Muscle layer of colon (tissue), 2 donors: ENCODE measurements around the gene PTCRA.

Source experiments
- H3K27ac ChIP-seq: one replicate; pipeline ENCODE4 v1.7.0; 2013; ENCODE audit warnings: low read depth, mild to moderate bottlenecking, low read length, moderate library complexity
- H3K27me3 ChIP-seq, 2 donors: one replicate each; pipeline ENCODE4 v1.7.0; 2013; ENCODE audit warnings: low read length in 2 of 2, mild to moderate bottlenecking in 2 of 2; ENCODE audit not compliant: insufficient read depth in 2 of 2, control insufficient read depth in 1 of 2
- H3K36me3 ChIP-seq: one replicate; pipeline ENCODE4 v1.7.0; 2013; ENCODE audit warnings: mild to moderate bottlenecking, low read length; ENCODE audit not compliant: insufficient read depth
- H3K4me1 ChIP-seq: one replicate; pipeline ENCODE4 v1.7.0; 2013; ENCODE audit warnings: mild to moderate bottlenecking, low read length; ENCODE audit not compliant: insufficient read depth
- H3K4me3 ChIP-seq, 2 donors: one replicate each; pipeline ENCODE4 v1.7.0; 2013; ENCODE audit warnings: low read length in 2 of 2, low read depth in 1 of 2, mild to moderate bottlenecking in 1 of 2, moderate library complexity in 1 of 2
- H3K9ac ChIP-seq: one replicate; pipeline ENCODE4 v1.7.0; 2013; ENCODE audit warnings: low read length
- H3K9me3 ChIP-seq: one replicate; pipeline ENCODE4 v1.7.0; 2013; ENCODE audit warnings: mild to moderate bottlenecking, low read length
- donor health status: abdominal sarcoma.
- donor health status: Adenocarcinoma of cecum.

PTCRA gene

GRCh38 chr6:42909835-42910234 lies 6.0 kb upstream of the PTCRA start:
- peaks cover 0 to 15% of the 10 kb centered on the region in 2 donors for H3K27me3 ChIP-seq
- no peak overlapping the region for H3K9ac ChIP-seq
- no peaks in the 10 kb centered on the region for H3K9me3 ChIP-seq
- H3K4me1 ChIP-seq = no peaks in the 10 kb centered on the region
- H3K4me3 ChIP-seq = no peak overlapping the region
- no peak overlapping the region for H3K27ac ChIP-seq
- no peaks in the 10 kb centered on the region for H3K36me3 ChIP-seq

- Histone ChIP-seq H3K4me3 (no peak overlapping the region), H3K9ac (no peak overlapping the region), H3K4me1 (no peaks in the 10 kb centered on the region), H3K36me3 (no peaks in the 10 kb centered on the region), H3K9me3 (no peaks in the 10 kb centered on the region), H3K27ac (no peak overlapping the region), H3K27me3 (peaks cover 0 to 15% of the 10 kb centered on the region in 2 donors)
Observed at GRCh38 chr6:42911171-42912021, 4.5 kb upstream of the PTCRA start.

- peaks cover 0 to 15% of the 10 kb centered on the region in 2 donors for H3K27me3 ChIP-seq
- H3K4me1 ChIP-seq = no peaks in the 10 kb centered on the region
- no peak overlapping the region for H3K27ac ChIP-seq
- H3K36me3 ChIP-seq = no peaks in the 10 kb centered on the region
- no peaks in the 10 kb centered on the region for H3K9me3 ChIP-seq
- H3K4me3 ChIP-seq = no peak overlapping the region
- no peak overlapping the region for H3K9ac ChIP-seq
Observed at GRCh38 chr6:42914546-42914945, 1.3 kb upstream of the PTCRA start.

GRCh38 chr6:42916288-42916687 lies 435 bp downstream of the PTCRA start:
- Histone ChIP-seq H3K9ac (no peak overlapping the region), H3K4me1 (no peaks in the 10 kb centered on the region), H3K9me3 (no peaks in the 10 kb centered on the region), H3K36me3 (no peaks in the 10 kb centered on the region), H3K27me3 (peaks cover 0 to 8% of the 10 kb centered on the region in 2 donors), H3K27ac (no peak overlapping the region), H3K4me3 (no peak overlapping the region)

- H3K27ac ChIP-seq = no peak overlapping the region
- H3K27me3 ChIP-seq = peaks cover 0 to 12% of the 10 kb centered on the region in 2 donors
- H3K4me3 ChIP-seq = no peak overlapping the region
- no peaks in the 10 kb centered on the region for H3K9me3 ChIP-seq
- no peaks in the 10 kb centered on the region for H3K36me3 ChIP-seq
- H3K9ac ChIP-seq = no peak overlapping the region
- no peaks in the 10 kb centered on the region for H3K4me1 ChIP-seq
Observed at GRCh38 chr6:42921801-42922200, 5.9 kb downstream of the PTCRA start.

DNA sequence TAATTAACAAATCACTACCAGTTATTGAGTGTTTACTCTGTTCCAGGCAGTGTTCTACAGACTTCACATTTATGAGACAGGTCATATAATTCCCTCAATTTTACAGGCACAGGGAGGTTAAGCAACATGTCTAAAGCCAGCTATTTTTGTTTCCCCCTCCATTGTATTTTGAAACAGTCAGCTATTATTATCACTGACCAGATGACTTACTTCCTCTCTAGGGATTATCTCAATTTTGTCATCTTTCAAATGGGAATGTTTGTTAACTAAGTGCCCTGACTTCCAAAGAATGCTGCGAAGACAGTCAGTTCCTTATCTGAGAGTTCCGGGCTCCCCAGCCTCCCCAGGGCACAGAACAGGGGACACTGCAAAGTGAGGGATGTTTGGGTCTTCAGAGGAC lies 7.8 kb downstream of the PTCRA start:
- Histone ChIP-seq H3K4me1 (no peaks in the 10 kb centered on the region), H3K36me3 (no peaks in the 10 kb centered on the region), H3K27me3 (peaks cover 0 to 12% of the 10 kb centered on the region in 2 donors), H3K9me3 (no peaks in the 10 kb centered on the region), H3K4me3 (no peak overlapping the region), H3K9ac (no peak overlapping the region), H3K27ac (no peak overlapping the region)

GRCh38 chr6:42925248-42925857 lies 9.5 kb downstream of the PTCRA start:
- Histone ChIP-seq H3K4me1 (peaks cover 6% of the 10 kb centered on the region), H3K9me3 (no peaks in the 10 kb centered on the region), H3K4me3 (no peak overlapping the region), H3K9ac (no peak overlapping the region), H3K27me3 (peaks cover 0 to 12% of the 10 kb centered on the region in 2 donors), H3K27ac (no peak overlapping the region), H3K36me3 (no peaks in the 10 kb centered on the region)

DNA sequence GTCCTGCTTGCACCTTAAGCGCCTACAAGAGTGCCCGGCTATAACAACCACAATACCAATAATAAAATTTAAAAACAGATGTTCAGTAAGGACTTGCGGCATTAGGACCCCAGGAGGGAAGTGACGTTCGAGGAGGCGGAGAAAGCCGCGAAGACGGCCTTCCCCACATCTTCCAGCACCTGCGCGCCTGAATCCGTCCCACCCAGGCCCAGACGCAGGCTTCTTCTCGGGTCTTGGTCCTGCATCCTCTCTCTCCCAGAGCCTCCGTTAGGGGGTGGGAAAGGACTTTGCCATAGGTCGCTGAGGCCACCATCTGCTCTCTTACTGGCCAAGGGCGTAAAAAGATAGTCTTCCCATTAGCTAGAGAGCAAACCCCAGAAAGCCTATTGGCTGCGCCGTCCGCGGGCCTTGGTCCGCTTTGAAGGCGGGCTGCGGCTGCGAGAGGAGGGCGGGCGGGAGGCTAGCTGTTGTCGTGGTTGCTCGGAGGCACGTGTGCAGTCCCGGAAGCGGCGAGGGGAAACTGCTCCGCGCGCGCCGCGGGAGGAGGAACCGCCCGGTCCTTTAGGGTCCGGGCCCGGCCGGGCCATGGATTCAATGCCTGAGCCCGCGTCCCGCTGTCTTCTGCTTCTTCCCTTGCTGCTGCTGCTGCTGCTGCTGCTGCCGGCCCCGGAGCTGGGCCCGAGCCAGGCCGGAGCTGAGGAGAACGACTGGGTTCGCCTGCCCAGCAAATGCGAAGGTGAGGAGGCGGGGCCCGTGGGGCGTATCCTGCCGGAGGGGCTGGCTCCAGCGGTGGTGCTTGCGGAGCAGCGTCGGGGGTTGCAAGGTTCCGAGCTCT lies 13.3 kb downstream of the PTCRA start, which contains the start of gene CNPY3:
Gene CNPY3 (plus strand): TSS at position 495 of the 835 bp plus-strand sequence. CDS start 91 bp downstream, at position 586.
- no peaks in the 10 kb centered on the region for H3K9me3 ChIP-seq
- H3K4me1 ChIP-seq = peaks cover 16% of the 10 kb centered on the region
- peak within 1 kb of the TSS; percentile 90 for H3K27ac ChIP-seq
- peak within 1 kb of the TSS; percentile 87 for H3K9ac ChIP-seq
- H3K27me3 ChIP-seq = peaks cover 0 to 6% of the 10 kb centered on the region in 2 donors
- H3K4me3 ChIP-seq = peak within 1 kb of the TSS; percentile 61 to 86
- H3K36me3 ChIP-seq = peaks cover 5% of the 10 kb centered on the region

DNA sequence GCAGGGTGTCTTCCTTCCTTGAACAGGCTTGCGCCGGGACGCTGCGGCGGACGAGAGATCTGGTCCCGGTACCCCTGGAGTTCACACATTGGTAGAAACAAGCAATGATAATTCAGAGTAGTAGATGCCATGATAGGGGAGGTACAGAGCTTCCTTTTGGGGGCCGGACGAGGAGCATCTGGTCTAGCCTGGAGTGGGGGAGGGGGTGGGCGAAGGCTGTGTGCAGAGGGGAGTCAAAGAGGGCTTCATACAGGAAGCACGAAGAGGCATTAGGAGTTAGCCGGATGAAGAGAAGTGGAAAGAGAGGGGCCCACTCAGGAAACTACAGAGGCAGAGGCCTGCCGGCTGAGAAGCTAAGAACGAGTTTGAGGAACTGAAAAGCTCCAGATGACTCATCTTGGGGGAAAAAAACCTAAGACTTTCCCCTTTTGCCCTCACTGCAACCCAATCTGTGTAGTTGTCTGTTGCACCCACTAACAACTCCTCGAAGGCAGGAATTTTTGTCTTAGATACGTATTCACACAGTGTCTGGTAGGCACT lies 14.0 kb downstream of the PTCRA start:
- Histone ChIP-seq H3K4me3 (peak overlapping the region; percentile 61 to 86), H3K9ac (peak overlapping the region; percentile 87), H3K27me3 (peaks cover 0 to 5% of the 10 kb centered on the region in 2 donors), H3K27ac (peak overlapping the region; percentile 90), H3K4me1 (peaks cover 16% of the 10 kb centered on the region), H3K9me3 (no peaks in the 10 kb centered on the region), H3K36me3 (peaks cover 5% of the 10 kb centered on the region)

DNA sequence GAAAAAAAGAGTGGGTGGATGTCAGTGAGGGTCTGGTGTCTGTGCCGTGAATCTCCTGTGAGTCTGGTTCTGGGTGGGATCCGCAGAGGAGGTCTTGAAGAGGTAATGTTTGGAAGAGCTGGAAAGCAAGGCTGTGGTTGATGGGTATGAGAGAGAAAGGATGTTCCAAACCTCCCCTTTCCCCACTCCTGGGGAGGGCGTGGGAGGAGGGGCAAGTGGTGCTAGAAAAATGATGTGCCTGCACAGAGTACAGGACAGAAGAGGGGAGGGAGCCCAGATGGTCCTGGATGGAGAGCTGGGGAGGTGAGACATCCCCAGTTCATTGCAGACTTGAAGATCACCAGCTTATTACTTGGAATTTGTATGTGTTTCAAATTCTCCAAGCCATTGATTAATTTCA lies 16.6 kb downstream of the PTCRA start:
- Histone ChIP-seq H3K36me3 (peaks cover 27% of the 10 kb centered on the region), H3K27ac (no peak overlapping the region), H3K4me1 (peaks cover 16% of the 10 kb centered on the region), H3K9me3 (no peaks in the 10 kb centered on the region), H3K9ac (no peak overlapping the region), H3K27me3 (no peaks in the 10 kb centered on the region), H3K4me3 (no peak overlapping the region)

- Histone ChIP-seq H3K4me3 (no peak overlapping the region), H3K9me3 (no peaks in the 10 kb centered on the region), H3K4me1 (peaks cover 16% of the 10 kb centered on the region), H3K36me3 (peaks cover 35% of the 10 kb centered on the region), H3K27ac (no peak overlapping the region), H3K27me3 (no peaks in the 10 kb centered on the region), H3K9ac (no peak overlapping the region)
Observed at GRCh38 chr6:42933205-42933604, 17.4 kb downstream of the PTCRA start.
